SK-N-SH (cell line): ENCODE results near the gene OGFR. TPM values are rescaled to one million over a fixed set of nuclear protein-coding genes. Genes with fewer than 3 reads are reported as not detected.

ENCODE experiments used
- CTCF ChIA-PET: fragments of 300-600, 350-600 bp; formaldehyde crosslinking; extraction: SDS; loops from one replicate; lab custom pipeline; 2021; lab: Yijun Ruan, JAX
- POLR2A ChIA-PET: fragments of 350-600 bp; sonication (Branson Sonifier 250); formaldehyde crosslinking; extraction: SDS; loops from one replicate; lab custom pipeline; 2020; ENCODE audit warnings: antibody characterized with exemption, inconsistent platforms; lab: Yijun Ruan, JAX
- DNase-seq: peaks from one replicate; pipeline ENCODE4 v3.0.0; 2012
- H2AFZ ChIP-seq: fragments of 200-600 bp; sonication (generic); 2 replicates; pipeline ENCODE4 v1.8.1; 2016; ENCODE audit warnings: antibody characterized with exemption, mild to moderate bottlenecking, low read depth
- H3F3A ChIP-seq: fragments of 200-600 bp; sonication (generic); replicated peaks from 2 replicates; pipeline ENCODE3; 2016; ENCODE audit warnings: antibody characterized with exemption, mild to moderate bottlenecking; ENCODE audit not compliant: insufficient read depth
- H3K27ac ChIP-seq, 2 experiments: fragments of 200-500 bp in 1 of 2; fragments of 200-600 bp in 1 of 2; sonication (Bioruptor generic) in 1 of 2; sonication (generic), shearing (Covaris generic) in 1 of 2; 2 replicates each; pipeline versions ENCODE4 v1.5.1 to v1.6.1; 2014 to 2016; ENCODE audit warnings: low read depth in 2 of 2, inconsistent platforms in 1 of 2, low read length in 1 of 2, mild to moderate bottlenecking in 1 of 2, mixed read lengths in 1 of 2
- H3K27me3 ChIP-seq: fragments of 200-600 bp; sonication (generic), shearing (Covaris generic); 2 replicates; pipeline ENCODE4 v1.6.1; 2016; ENCODE audit warnings: mixed run types; ENCODE audit not compliant: insufficient read depth
- H3K36me3 ChIP-seq, 2 experiments: fragments of 200-500 bp in 1 of 2; fragments of 200-600 bp in 1 of 2; sonication (Bioruptor generic) in 1 of 2; sonication (generic) in 1 of 2; replicated peaks in 1 of 2; 2 replicates each; pipeline versions ENCODE3 to v1.5.1; 2014 to 2016; ENCODE audit warnings: low read length in 1 of 2, mild to moderate bottlenecking in 1 of 2; ENCODE audit not compliant: insufficient read depth in 2 of 2, control insufficient read depth in 1 of 2
- H3K4me1 ChIP-seq, 2 experiments: fragments of 200-500 bp in 1 of 2; fragments of 200-600 bp in 1 of 2; sonication (Bioruptor generic) in 1 of 2; sonication (generic), shearing (Covaris generic) in 1 of 2; 2 replicates each; pipeline versions ENCODE4 v1.5.1 to v1.6.1; 2014 to 2016; ENCODE audit warnings: low read depth in 1 of 2, low read length in 1 of 2, mixed run types in 1 of 2; ENCODE audit not compliant: insufficient read depth in 2 of 2, control insufficient read depth in 1 of 2
- H3K4me2 ChIP-seq: fragments of 200-600 bp; sonication (generic), shearing (Covaris generic); 2 replicates; pipeline ENCODE4 v1.6.1; 2017; ENCODE audit warnings: mixed run types
- H3K4me3 ChIP-seq, 2 experiments: fragments of 200-500 bp in 1 of 2; fragments of 200-600 bp in 1 of 2; sonication (Bioruptor generic) in 1 of 2; sonication (generic), shearing (Covaris generic) in 1 of 2; 2 replicates each; pipeline versions ENCODE4 v1.5.1 to v1.8.1; 2014 to 2016; ENCODE audit warnings: low read depth in 2 of 2, inconsistent platforms in 1 of 2, low read length in 1 of 2, mild to moderate bottlenecking in 1 of 2, mixed read lengths in 1 of 2, moderate library complexity in 1 of 2
- H3K79me2 ChIP-seq: fragments of 200-600 bp; sonication (generic); 2 replicates; pipeline ENCODE4 v1.8.1; 2017; ENCODE audit warnings: mild to moderate bottlenecking; ENCODE audit not compliant: insufficient read depth
- H3K9ac ChIP-seq: fragments of 200-600 bp; sonication (generic); 2 replicates; pipeline ENCODE4 v1.6.1; 2017; ENCODE audit warnings: mixed run types
- H3K9me2 ChIP-seq: fragments of 200-600 bp; sonication (generic); 2 replicates; pipeline ENCODE4 v1.6.1; 2017; ENCODE audit warnings: mixed run types
- H3K9me3 ChIP-seq: fragments of 200-600 bp; sonication (generic); 2 replicates; pipeline ENCODE4 v1.6.1; 2017; ENCODE audit warnings: mixed run types, mild to moderate bottlenecking, moderate library complexity
- H4K20me1 ChIP-seq: fragments of 200-600 bp; sonication (generic); 2 replicates; pipeline ENCODE4 v1.6.1; 2017; ENCODE audit warnings: mild to moderate bottlenecking, mixed run types; ENCODE audit not compliant: insufficient read depth
- CHD2 ChIP-seq: fragments of 150-350 bp; IDR thresholded peaks from 2 replicates; pipeline ENCODE4 v1.6.1; 2018; ENCODE audit warnings: low read length; ENCODE audit not compliant: partially characterized antibody
- EZH2phosphoT487 ChIP-seq: fragments of 200-600 bp; sonication (generic); IDR thresholded peaks from 2 replicates; pipeline ENCODE4 v1.6.1; 2017; ENCODE audit warnings: low read depth, mixed run types, mild to moderate bottlenecking, antibody characterized with exemption, moderate library complexity, borderline replicate concordance
- FOSL2 ChIP-seq: IDR thresholded peaks from 2 replicates; pipeline ENCODE4 v1.4.0; 2012; ENCODE audit warnings: low read depth, mild to moderate bottlenecking, moderate library complexity, borderline replicate concordance
- FOXM1 ChIP-seq: IDR thresholded peaks from 2 replicates; pipeline ENCODE4 v1.4.0; 2012; ENCODE audit warnings: low read depth, mild to moderate bottlenecking
- GABPA ChIP-seq: IDR thresholded peaks from 2 replicates; pipeline ENCODE4 v1.4.0; 2012; ENCODE audit warnings: low read depth, mild to moderate bottlenecking
- GATA2 ChIP-seq: sonication (generic); formaldehyde crosslinking; IDR thresholded peaks from 2 replicates; pipeline ENCODE4 v1.5.0; 2020; ENCODE audit warnings: mild to moderate bottlenecking, missing genetic modification reagents
- MXI1 ChIP-seq: IDR thresholded peaks from 2 replicates; pipeline ENCODE4 v1.6.1; 2012; ENCODE audit warnings: mild to moderate bottlenecking, low read depth, low read length, improper control_type of control experiment
- NFIC ChIP-seq: IDR thresholded peaks from 2 replicates; pipeline ENCODE4 v1.4.0; 2012; ENCODE audit warnings: borderline replicate concordance
- NRF1 ChIP-seq: IDR thresholded peaks from 2 replicates; pipeline ENCODE4 v1.6.1; 2012; ENCODE audit warnings: low read depth, mild to moderate bottlenecking, low read length
- RFX5 ChIP-seq: IDR thresholded peaks from 2 replicates; pipeline ENCODE4 v1.6.1; 2012; ENCODE audit warnings: mild to moderate bottlenecking, improper control_type of control experiment, low read length
- SIN3A ChIP-seq: IDR thresholded peaks from 2 replicates; pipeline ENCODE4 v1.6.1; 2012; ENCODE audit warnings: low read depth, mild to moderate bottlenecking, low read length, moderate library complexity, borderline replicate concordance
- SMC3 ChIP-seq: IDR thresholded peaks from 2 replicates; pipeline ENCODE4 v1.6.1; 2012; ENCODE audit warnings: low read depth, low read length, improper control_type of control experiment
- TAF1 ChIP-seq: IDR thresholded peaks from 2 replicates; pipeline ENCODE4 v1.6.1; 2012; ENCODE audit warnings: low read depth, mild to moderate bottlenecking, low read length, moderate library complexity, borderline replicate concordance
- TEAD4 ChIP-seq: IDR thresholded peaks from 2 replicates; pipeline ENCODE4 v1.4.0; 2012; ENCODE audit warnings: mild to moderate bottlenecking, borderline replicate concordance; ENCODE audit not compliant: insufficient read depth
- WGBS: methylation state at CpG from one replicate; pipeline ENCODE4 v1.1.6; 2017; ENCODE audit warnings: low lambda C conversion rate; 5-methylcytosine and 5-hydroxymethylcytosine counted together
- polyA plus RNA-seq, 3 experiments: library from polyadenylated mRNA; depleted of rRNA; stranded (reverse); fragments of >200 nt; gene quantifications; 2 replicates each; pipeline ENCODE4 v1.2.3, GENCODE V29; 2012
- TF ChIP-seq, protein P1 (sequence below): IDR thresholded peaks from 2 replicates; pipeline ENCODE4 v1.6.1; 2012; ENCODE audit warnings: mild to moderate bottlenecking, low read depth, low read length, moderate library complexity
- TF ChIP-seq, protein P2 (sequence below): IDR thresholded peaks from 2 replicates; pipeline ENCODE4 v1.4.0; 2012; ENCODE audit warnings: low read depth, borderline replicate concordance

Gene OGFR
- polyA plus RNA-seq, 1 of the 3 experiments (the other 2 are of a cell fraction) = 60.8 TPM

- POLR2A ChIA-PET = interaction anchor here (0.6 kb wide), 1 partner anchor 381 kb away, joined by 3 read pairs; the partner anchor contains the start of gene RPS21
Measured at GRCh38 chr20:62768234-62768546, 36.4 kb upstream of the OGFR start.

DNA sequence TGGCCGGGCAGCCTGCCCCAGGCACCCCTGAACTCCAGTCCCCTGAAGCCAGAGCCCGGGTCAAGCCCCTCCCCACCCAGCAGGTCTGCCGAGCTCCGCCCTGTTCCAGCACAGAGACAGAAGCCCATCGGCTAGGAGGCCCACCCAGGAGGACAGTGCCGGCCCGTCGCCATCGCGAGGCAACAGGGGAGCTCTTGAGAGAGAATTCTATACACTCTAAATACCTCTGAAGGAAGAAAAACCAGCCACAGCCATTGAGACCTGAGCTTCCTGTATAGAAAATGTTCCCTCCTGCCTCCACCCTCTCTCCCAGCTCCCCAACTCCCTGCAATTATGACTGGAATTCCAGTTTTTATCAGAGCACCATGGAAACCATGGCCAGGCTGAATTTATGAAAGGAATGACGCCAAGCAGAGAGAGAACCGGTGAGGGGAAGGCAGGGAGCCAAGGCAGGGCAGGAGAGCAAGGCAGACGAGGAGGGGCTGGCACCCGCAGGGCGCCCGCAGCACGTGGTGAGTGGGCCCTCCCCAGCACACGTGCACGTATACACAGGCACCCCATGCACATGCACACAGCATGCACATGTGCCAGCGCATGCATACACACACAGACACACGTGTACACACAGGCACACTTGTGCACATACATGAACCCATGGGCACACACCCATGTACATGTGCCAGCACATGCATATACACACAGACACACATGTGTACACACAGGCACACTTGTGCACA, 35.9 kb upstream of the OGFR start:
- H3K79me2 ChIP-seq = no peaks in the 10 kb centered on the region
- ChIA-PET CTCF (interaction anchor here (0.6 to 1.2 kb wide), 3 partner anchors 22 to 752 kb away, joined by 3 to 7 read pairs (median 3); no protein-coding TSS in a partner anchor), POLR2A (interaction anchor here (0.6 kb wide), 1 partner anchor 382 kb away, joined by 3 read pairs; the partner anchor contains the start of gene RPS21)
- no peaks in the 10 kb centered on the region for H3K9me2 ChIP-seq
- H4K20me1 ChIP-seq = no peaks in the 10 kb centered on the region
- 56% methylated on average over 8 of the region's 21 CpGs for WGBS
- no peaks in the 10 kb centered on the region for H3F3A ChIP-seq
- no peak overlapping the region for H3K9ac ChIP-seq
- no peaks in the 10 kb centered on the region for H3K9me3 ChIP-seq
- TF ChIP-seq NRF1 = no peak
- TF ChIP-seq, protein P1, sequence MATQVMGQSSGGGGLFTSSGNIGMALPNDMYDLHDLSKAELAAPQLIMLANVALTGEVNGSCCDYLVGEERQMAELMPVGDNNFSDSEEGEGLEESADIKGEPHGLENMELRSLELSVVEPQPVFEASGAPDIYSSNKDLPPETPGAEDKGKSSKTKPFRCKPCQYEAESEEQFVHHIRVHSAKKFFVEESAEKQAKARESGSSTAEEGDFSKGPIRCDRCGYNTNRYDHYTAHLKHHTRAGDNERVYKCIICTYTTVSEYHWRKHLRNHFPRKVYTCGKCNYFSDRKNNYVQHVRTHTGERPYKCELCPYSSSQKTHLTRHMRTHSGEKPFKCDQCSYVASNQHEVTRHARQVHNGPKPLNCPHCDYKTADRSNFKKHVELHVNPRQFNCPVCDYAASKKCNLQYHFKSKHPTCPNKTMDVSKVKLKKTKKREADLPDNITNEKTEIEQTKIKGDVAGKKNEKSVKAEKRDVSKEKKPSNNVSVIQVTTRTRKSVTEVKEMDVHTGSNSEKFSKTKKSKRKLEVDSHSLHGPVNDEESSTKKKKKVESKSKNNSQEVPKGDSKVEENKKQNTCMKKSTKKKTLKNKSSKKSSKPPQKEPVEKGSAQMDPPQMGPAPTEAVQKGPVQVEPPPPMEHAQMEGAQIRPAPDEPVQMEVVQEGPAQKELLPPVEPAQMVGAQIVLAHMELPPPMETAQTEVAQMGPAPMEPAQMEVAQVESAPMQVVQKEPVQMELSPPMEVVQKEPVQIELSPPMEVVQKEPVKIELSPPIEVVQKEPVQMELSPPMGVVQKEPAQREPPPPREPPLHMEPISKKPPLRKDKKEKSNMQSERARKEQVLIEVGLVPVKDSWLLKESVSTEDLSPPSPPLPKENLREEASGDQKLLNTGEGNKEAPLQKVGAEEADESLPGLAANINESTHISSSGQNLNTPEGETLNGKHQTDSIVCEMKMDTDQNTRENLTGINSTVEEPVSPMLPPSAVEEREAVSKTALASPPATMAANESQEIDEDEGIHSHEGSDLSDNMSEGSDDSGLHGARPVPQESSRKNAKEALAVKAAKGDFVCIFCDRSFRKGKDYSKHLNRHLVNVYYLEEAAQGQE = no peak
- TF ChIP-seq GABPA = no peak
- TF ChIP-seq RFX5 = no peak
- no peak for TF ChIP-seq FOSL2
- no peak for TF ChIP-seq MXI1
- no peak for TF ChIP-seq TEAD4
- no peak for TF ChIP-seq CHD2
- TF ChIP-seq NFIC = no peak
- TF ChIP-seq SMC3 = no peak
- DNase-seq = no peak
- peak overlapping the region in 1 of 2 experiments; percentile 31; a peak in 1 of 4 replicates for H3K27ac ChIP-seq
- 0 out of 2 replicates have a peak overlapping the region, but pooled peaks have one; percentile 19 for H3K4me2 ChIP-seq
- no peak overlapping the region for H2AFZ ChIP-seq
- no peak overlapping the region for H3K4me3 ChIP-seq
- no peaks in the 10 kb centered on the region for H3K36me3 ChIP-seq
- no peaks in the 10 kb centered on the region for H3K27me3 ChIP-seq
- peaks cover 0 to 21% of the 10 kb centered on the region in 2 experiments; a peak in 2 of 4 replicates for H3K4me1 ChIP-seq

More at GRCh38 chr20:62768234-62768546, 36.4 kb upstream of the OGFR start:
- H3K4me2 ChIP-seq = 0 out of 2 replicates have a peak overlapping the region, but pooled peaks have one; percentile 19
- no peaks in the 10 kb centered on the region for H3K79me2 ChIP-seq
- no peaks in the 10 kb centered on the region for H4K20me1 ChIP-seq
- H3K27ac ChIP-seq = peak overlapping the region in 1 of 2 experiments; percentile 31; a peak in 1 of 4 replicates
- H3K27me3 ChIP-seq = no peaks in the 10 kb centered on the region
- H3K9me3 ChIP-seq = no peaks in the 10 kb centered on the region
- CTCF ChIA-PET = interaction anchor here (0.6 to 1.2 kb wide), 3 partner anchors 23 to 753 kb away, joined by 3 to 7 read pairs (median 3); no protein-coding TSS in a partner anchor
- no peaks in the 10 kb centered on the region for H3K36me3 ChIP-seq
- H3K9ac ChIP-seq = no peak overlapping the region
- TF ChIP-seq, protein P2, sequence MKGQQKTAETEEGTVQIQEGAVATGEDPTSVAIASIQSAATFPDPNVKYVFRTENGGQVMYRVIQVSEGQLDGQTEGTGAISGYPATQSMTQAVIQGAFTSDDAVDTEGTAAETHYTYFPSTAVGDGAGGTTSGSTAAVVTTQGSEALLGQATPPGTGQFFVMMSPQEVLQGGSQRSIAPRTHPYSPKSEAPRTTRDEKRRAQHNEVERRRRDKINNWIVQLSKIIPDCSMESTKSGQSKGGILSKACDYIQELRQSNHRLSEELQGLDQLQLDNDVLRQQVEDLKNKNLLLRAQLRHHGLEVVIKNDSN = no peak
- TF ChIP-seq FOSL2 = no peak
- TF ChIP-seq SIN3A = no peak
- TF ChIP-seq FOXM1 = no peak
- TF ChIP-seq TAF1 = no peak
- no peak for TF ChIP-seq NRF1
- TF ChIP-seq, protein P1 = no peak
- no peak for TF ChIP-seq GATA2 (CRISPR knock-in tag)
- no peak for TF ChIP-seq GABPA
- no peak for TF ChIP-seq EZH2phosphoT487
- H3K4me3 ChIP-seq = no peak overlapping the region
- H3K9me2 ChIP-seq = no peaks in the 10 kb centered on the region
- H3F3A ChIP-seq = no peaks in the 10 kb centered on the region
- WGBS = 84% methylated on average over 8 of the region's 8 CpGs
- H2AFZ ChIP-seq = no peak overlapping the region
- no peak for DNase-seq
- H3K4me1 ChIP-seq = peaks cover 0 to 21% of the 10 kb centered on the region in 2 experiments; a peak in 2 of 4 replicates
